HG02571 (cell line): Measurements from ENCODE around the gene CEP170B.

ENCODE experiments used
- ATAC-seq: cut with Tn5 transposase; IDR thresholded peaks from one replicate; pipeline ENCODE4 v1.9.1; 2021; ENCODE audit warnings: mild to moderate bottlenecking, moderate library complexity; ENCODE audit not compliant: unreplicated experiment

Gene CEP170B

GRCh38 chr14:104929268-104930230 is 64.5 kb downstream of the CEP170B start:
- no peak for ATAC-seq

DNA sequence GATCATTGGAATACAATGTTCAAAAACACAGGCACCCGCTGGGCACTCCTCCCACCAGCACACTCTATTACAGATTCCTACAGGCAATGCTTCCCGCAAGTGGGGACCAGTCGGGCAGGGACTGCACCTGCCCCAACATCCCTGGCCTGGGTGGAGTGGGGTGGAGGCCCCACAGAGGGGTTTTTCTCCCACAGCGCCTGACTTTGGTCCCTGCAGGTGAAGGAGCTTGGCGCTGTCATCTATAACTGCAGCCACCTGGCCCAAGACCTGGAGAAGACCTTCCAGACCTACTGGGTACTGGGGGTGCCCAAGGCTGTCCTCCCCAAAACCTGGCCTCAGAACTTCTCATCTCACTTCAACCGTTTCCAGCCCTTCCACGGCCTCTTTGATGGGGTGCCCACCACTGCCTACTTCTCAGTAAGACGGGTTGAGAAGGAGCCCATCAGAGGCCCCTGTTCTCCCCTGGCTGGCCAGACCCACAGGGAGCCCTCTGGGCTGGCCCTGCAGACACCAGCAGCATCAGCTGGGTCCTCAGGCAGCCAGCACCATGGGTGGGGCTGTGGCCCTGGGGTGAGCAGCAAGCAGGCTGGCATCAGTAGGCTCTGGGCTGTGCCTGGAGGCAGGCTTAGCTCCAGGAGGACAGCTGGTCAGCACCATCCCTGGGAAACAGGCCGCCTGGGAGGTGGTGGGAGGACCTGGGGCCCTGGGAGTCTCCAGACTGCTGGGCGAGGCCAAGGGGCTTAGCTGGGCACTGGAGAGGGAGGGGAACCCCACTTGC is 65.6 kb downstream of the CEP170B start:
- no peak for ATAC-seq

- ATAC-seq, result no peak
These were observed 66.3 kb downstream of the CEP170B start for GRCh38 chr14:104931304-104931770.

- no peak for ATAC-seq
These were observed 67.0 kb downstream of the CEP170B start for GRCh38 chr14:104931771-104932675.

DNA sequence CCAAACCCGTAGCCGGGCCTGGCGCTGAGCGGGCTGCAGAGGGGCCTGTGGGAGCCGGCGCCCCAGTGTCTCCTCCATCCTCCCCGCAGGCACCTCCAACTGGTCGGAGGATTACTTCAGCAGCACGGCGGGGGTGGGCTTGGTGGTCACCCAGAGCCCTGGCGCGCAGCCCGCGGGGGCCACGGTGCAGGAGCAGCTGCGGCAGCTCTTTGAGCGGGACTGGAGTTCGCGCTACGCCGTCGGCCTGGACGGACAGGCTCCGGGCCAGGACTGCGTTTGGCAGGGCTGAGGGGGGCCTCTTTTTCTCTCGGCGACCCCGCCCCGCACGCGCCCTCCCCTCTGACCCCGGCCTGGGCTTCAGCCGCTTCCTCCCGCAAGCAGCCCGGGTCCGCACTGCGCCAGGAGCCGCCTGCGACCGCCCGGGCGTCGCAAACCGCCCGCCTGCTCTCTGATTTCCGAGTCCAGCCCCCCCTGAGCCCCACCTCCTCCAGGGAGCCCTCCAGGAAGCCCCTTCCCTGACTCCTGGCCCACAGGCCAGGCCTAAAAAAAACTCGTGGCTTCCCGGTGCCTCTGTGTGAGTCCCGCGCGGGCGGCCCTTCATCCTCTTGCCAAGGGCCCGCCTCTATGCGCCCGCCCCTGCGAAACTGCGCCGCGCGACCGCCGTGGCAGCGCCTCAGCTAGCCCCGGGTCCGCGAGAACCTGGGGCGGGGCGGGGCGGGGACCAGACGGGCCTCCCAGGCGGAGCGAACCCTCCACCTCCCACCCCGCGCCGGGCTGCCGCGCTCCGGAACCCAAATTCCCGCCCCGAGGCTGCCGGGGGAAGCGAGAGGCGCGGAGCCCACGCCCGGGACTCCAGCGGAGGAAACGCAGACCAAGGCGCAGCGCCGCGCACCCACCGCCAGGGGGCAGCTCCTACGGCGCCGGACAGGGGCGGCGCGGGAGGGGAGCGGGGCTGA is 67.9 kb downstream of the CEP170B start:
- ATAC-seq, result no peak

GRCh38 chr14:104933746-104934733 is 69.0 kb downstream of the CEP170B start:
- ATAC-seq, result no peak

DNA sequence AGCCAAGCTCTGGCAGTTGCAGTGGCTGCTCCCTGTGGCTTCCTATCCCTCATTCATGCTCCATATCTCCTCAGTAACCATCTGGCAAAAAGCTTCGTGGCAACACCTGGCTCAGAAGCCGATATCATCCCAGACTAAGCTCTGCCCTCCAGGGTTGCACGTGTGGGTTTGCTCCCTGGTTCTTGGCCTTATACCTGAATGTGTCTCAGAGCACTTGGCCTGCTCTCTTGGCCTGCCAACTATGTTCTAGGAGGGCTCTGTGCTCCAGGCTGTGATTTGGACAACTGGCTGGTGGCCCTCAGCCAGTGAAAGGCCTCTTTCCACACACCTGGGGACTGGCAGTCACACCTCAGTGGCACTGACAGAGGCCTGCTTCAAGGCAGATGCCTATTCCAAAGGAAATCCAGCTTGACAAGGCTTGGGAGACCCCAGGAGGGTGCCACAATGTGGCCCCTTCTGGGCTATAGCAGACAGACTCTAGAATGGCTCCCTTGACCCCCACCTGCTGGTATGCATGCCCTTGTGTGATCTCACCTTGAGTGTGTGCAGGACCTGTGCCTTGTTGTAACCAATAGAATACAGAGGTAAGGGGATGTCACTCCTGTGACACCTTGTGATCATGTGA is 70.1 kb downstream of the CEP170B start:
- ATAC-seq, result no peak

DNA sequence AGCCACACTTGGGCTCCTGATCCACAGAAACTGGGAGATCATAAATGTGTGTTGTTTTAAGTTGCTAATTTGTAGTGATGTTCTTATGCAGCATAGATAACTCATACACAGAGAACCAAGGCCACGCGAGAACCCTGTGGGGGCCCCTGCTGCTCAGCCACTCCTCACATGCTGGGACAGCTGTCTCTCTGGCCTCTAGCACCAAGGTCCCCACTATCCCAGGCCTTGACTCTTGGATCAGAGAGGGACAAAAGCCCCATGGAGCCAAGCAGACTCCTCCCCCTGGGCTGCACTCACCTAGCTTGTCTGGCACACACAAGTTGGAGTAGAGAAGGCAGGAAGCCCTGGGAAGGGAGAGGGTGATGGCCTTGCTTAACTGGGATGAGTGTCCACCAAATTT is 70.9 kb downstream of the CEP170B start:
- no peak for ATAC-seq

- ATAC-seq, result no peak
These were observed 71.5 kb downstream of the CEP170B start for GRCh38 chr14:104936361-104937155.

DNA sequence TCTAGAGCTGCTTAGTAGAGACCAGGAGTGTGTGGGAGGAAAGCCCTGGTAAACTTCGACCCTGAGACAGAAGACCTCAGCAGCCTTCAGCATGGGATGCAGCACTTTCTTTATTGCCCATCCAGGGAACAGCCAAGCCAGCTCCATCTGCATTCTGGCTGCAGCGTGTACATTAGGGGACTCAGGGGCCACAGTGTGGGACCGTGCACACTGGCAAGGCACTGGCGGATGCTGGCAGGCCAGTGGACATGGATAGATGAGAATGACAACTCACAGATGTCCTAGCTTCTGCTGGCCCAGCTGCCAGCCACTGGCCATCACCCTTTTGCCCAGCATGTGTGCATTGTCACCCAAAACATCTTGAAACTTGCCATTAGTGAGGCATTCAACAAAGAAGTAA is 72.1 kb downstream of the CEP170B start:
- no peak for ATAC-seq

- no peak for ATAC-seq
These were observed 72.8 kb downstream of the CEP170B start for GRCh38 chr14:104937694-104938365.

- no peak for ATAC-seq
These were observed 73.4 kb downstream of the CEP170B start for GRCh38 chr14:104938436-104938835.

DNA sequence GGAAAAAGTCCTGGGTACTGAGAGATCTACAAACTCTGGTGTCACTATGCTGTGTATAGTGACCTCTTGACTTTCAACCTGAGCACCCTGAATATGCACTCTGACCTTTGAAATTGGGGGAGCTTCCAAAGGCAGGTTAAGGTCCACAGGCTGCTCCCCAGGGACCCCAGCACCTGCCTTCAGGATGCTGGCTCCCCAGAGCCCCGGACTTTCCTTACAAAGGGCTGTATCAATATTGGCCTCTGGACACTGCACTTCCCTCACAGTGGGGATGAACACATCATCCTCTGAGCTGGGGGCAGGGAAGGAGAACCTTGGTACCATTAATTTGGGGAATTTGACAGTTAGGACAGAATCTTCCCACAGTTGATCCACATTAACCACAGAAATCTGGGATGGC is 73.9 kb downstream of the CEP170B start:
- no peak for ATAC-seq

GRCh38 chr14:104939666-104940410 is 74.8 kb downstream of the CEP170B start:
- ATAC-seq, result no peak

GRCh38 chr14:104940526-104941150 is 75.6 kb downstream of the CEP170B start:
- ATAC-seq, result no peak
